Activated naive CD8-positive, alpha-beta T cell treated with anti-CD3 and anti-CD28 coated beads, Interleukin-2, amount 50 U/mL, for 16 hours (primary cell): ENCODE measurements around the gene NCAPD3.
"Not testable (repeated sequence)": the region's sequence is repeated elsewhere in the genome, so short reads cannot be mapped to it uniquely, and the experiment has no call there.

Experiments
- DNase-seq: peaks from one replicate; pipeline ENCODE4 v3.0.0-alpha.2; 2020; ENCODE audit warnings: low read depth, low spot score

Gene NCAPD3

GRCh38 chr11:134131628-134132244, 92.0 kb downstream of the NCAPD3 start:
- no peak for DNase-seq

GRCh38 chr11:134126217-134126822, 97.4 kb downstream of the NCAPD3 start:
- DNase-seq = no peak

- DNase-seq = no peak
Measured at GRCh38 chr11:134125507-134125906, 98.3 kb downstream of the NCAPD3 start.

- DNase-seq = no peak
Measured at GRCh38 chr11:134124660-134125451, 98.9 kb downstream of the NCAPD3 start.

GRCh38 chr11:134120921-134121526, 102.7 kb downstream of the NCAPD3 start:
- no peak for DNase-seq

- DNase-seq = no peak
Measured at GRCh38 chr11:134120143-134120850, 103.5 kb downstream of the NCAPD3 start.

GRCh38 chr11:134119094-134119493, 104.7 kb downstream of the NCAPD3 start:
- no peak for DNase-seq

GRCh38 chr11:134118006-134118405, 105.8 kb downstream of the NCAPD3 start:
- DNase-seq = no peak

- DNase-seq = no peak
Measured at GRCh38 chr11:134116210-134116609, 107.6 kb downstream of the NCAPD3 start.

GRCh38 chr11:134113787-134114186, 110.0 kb downstream of the NCAPD3 start:
- DNase-seq = not testable (repeated sequence)

- DNase-seq = no peak
Measured at GRCh38 chr11:134110252-134110815, 113.4 kb downstream of the NCAPD3 start.
